GM21423 (cell line): Measurements from ENCODE around the gene KLRC3.
"Not testable (repeated sequence)": the region's sequence is repeated elsewhere in the genome, so short reads cannot be mapped to it uniquely, and the experiment has no call there.

Experiments
- ATAC-seq: cut with Tn5 transposase; IDR thresholded peaks from one replicate; pipeline ENCODE4 v1.9.1; 2021; ENCODE audit warnings: mild to moderate bottlenecking, moderate library complexity; ENCODE audit not compliant: unreplicated experiment

KLRC3 gene

GRCh38 chr12:10404798-10405197, 15.6 kb downstream of the KLRC3 start:
- no peak for ATAC-seq

- no peak for ATAC-seq
These were observed 19.6 kb downstream of the KLRC3 start for GRCh38 chr12:10400829-10401228.

GRCh38 chr12:10398168-10398567, 22.2 kb downstream of the KLRC3 start:
- ATAC-seq: no peak

- ATAC-seq: no peak
These were observed 23.1 kb downstream of the KLRC3 start for GRCh38 chr12:10397296-10397695.

- not testable (repeated sequence) for ATAC-seq
These were observed 24.2 kb downstream of the KLRC3 start for GRCh38 chr12:10396176-10396575.

- peak; percentile 77 for ATAC-seq
These were observed 24.9 kb downstream of the KLRC3 start for GRCh38 chr12:10395390-10395998.

DNA sequence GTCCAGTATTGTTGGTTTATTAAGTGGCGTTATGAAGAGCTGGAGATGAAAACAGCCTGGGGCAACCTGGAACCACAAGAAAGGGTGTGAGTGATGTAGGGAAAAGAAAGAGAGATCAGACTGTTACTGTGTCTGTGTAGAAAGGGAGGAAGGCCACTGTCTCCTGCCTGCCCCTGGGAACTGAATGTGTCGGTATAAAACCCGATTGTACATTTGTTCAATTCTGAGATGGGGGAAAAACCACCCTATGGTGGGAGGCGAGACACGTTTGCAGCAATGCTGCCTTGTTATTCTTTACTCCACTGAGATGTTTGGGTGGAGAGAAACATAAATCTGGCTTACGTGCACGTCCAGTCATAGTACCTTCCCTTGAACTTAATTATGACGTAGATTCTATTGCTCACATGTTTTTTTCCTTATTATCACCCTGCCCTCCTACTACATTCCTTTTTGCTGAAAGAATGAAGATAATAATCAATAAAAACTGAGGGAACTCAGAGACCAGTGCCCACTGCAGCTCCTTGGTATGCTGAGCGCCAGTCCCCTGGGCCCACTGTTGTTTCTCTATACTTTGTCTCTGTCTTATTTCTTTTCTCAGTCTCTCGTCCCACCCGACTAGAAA, 25.8 kb downstream of the KLRC3 start:
- not testable (repeated sequence) for ATAC-seq

DNA sequence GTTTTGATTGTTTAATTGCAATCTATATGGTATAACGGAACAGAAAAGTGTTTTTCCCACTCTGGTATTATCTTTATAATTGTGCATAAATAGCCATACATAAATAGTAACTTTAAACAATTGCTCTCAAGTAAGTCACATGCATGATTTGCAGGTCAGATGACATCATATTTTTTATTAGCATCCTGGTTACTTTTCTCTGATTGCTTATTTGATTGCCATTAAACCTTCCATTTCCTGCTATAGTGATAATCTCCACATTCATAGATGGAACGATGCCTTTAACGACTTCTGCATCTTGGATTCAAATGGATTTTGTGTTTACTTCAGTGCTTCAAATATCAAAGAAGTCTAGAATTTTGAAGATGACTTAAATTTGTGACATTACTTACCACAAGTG, 27.1 kb downstream of the KLRC3 start:
- no peak for ATAC-seq

- ATAC-seq: peak; percentile 80
These were observed 27.9 kb downstream of the KLRC3 start for GRCh38 chr12:10392394-10392930.

GRCh38 chr12:10390991-10391390, 29.4 kb downstream of the KLRC3 start:
- not testable (repeated sequence) for ATAC-seq

GRCh38 chr12:10389904-10390303, 30.5 kb downstream of the KLRC3 start, which contains the start of gene KLRK1:
TSS of gene KLRK1 (minus strand) at chr12:10390041. CDS start at chr12:10388810, 1,231 bp downstream.
- no peak for ATAC-seq

DNA sequence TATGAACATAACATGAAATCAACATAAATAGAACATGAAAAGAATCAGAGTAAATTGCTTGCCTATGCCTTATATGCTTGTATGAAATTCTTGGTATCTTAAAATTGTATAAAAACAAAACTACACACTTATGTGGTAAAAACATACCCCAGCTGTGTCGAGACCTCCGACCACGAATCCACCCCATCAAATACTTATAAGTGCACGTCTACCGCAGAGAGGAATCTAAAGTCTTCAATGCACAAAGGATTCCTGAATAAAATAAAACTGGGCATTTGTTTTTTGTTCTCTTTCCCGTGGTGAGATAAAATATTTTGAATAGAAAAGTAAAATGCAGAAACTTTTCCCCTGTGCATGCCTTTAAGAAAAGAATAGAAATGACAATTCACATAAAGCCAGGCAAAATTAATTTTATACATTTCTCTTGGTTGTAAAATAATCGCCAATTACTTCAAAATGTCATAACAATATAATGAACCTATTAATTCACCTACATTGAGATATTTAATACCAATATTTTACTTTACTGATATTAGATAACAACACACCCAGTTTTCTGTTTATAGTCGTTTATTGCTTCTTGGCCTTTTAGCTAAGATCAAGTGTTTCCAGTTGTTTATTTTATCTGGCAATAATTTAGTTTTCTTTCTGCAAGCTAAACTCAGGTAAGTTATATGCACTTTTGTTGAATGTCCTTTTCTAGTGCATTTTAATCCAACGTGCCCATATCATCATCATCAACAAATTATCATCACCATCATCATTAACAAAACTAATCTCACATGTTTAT, 31.6 kb downstream of the KLRC3 start:
- ATAC-seq: no peak

DNA sequence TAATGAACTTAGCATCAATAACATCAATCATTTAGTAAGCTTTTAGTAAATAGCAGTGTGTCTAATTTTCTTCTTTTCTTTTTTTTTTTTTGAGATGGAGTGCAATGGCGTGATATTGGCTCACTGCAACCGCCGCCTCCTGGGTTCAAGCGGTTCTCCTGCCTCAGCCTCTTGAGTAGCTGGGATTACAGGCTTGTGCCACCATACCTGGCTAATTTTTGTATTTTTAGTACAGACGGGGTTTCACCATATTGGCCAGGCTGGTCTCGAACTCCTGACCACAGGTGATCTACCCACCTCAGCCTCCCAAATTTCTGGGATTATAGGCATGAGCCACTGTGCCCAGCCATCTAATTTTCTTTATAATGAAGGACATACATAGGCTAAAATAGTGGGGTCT, 32.9 kb downstream of the KLRC3 start:
- ATAC-seq: not testable (repeated sequence)

DNA sequence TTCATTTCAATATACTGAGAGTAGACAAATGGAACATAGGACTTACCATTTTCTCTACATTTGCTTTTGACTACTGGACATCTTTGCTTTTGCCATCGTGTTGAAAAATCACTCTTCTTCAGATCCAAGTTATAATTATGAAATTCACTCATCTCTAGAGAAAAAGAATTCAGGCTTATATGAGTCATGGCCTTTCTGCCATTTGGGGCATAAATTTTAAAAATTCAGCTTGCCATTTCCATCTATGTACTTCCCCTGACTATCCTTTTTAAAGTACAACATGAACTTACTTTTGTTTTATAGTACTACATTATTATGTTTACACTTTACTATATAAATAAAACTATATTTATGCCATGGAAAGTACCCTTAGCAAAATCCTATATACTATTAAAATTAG, 33.5 kb downstream of the KLRC3 start:
- no peak for ATAC-seq

DNA sequence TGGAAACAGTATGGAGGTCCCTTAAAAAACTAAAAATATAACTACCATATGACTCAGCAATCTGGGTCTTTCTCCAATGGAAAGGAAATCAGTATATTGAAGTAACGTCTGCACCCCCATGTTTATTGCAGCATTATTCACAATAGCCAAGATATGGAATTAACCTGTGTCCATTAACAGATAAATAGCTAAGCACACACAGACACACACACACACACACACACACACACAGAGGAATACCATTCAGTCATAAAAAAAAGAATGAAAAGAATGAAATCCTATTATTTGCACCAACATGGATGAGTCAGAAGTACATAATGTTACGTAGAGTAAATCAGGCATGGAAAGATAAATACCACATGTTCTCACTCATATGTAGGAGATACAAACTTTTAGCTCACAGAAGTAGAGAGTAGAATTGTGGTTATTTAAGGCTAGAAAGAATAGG, 35.2 kb downstream of the KLRC3 start:
- no peak for ATAC-seq

- no peak for ATAC-seq
These were observed 36.2 kb downstream of the KLRC3 start for GRCh38 chr12:10384191-10384590.

GRCh38 chr12:10381928-10382628, 38.3 kb downstream of the KLRC3 start:
- no peak for ATAC-seq

GRCh38 chr12:10378737-10379136, 41.7 kb downstream of the KLRC3 start:
- ATAC-seq: not testable (repeated sequence)

GRCh38 chr12:10374624-10375018, 45.8 kb downstream of the KLRC3 start:
- ATAC-seq: no peak

DNA sequence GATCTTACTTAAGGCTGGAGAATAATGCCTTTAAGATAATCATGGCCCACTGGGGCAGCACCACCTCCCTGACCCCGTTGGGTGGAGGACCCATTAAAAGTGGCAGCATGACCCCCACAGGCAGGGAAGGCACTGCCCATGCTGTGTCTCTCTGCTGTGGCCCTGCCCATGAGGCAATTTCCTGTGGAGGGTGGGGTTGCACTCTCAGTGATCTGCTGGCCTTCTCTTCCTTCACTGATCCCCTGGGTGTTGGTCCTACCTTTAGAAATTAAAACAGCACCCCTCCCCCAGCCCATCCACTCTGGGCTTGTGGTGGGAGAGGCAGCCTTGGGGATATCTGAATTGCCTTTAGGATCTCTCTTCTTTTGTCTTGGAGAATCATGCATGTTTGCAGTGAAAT, 47.8 kb downstream of the KLRC3 start:
- no peak for ATAC-seq
